Cardiac muscle cell (in vitro differentiated cells and primary cell): Measurements from ENCODE around the gene KRTAP12-1. TPM values are rescaled to one million over a fixed set of nuclear protein-coding genes. Genes with fewer than 3 reads are reported as not detected.

ENCODE experiments used
- DNase-seq, 2 donors: peaks; one replicate each; pipeline versions ENCODE4 v3.0.0 to v3.0.0-alpha.2; 2010 to 2017; ENCODE audit warnings: low read depth in 1 of 2, low spot score in 1 of 2
- H3K27ac ChIP-seq: fragments of 200-600 bp; sonication (generic); 2 replicates; pipeline ENCODE4 v1.5.1; 2016
- H3K27me3 ChIP-seq: fragments of 200-600 bp; sonication (generic); 2 replicates; pipeline ENCODE4 v1.6.0; 2016; ENCODE audit warnings: control low read depth
- H3K36me3 ChIP-seq: fragments of 200-600 bp; sonication (generic); 2 replicates; pipeline ENCODE4 v1.5.1; 2016; ENCODE audit warnings: control low read depth
- H3K4me1 ChIP-seq: fragments of 200-600 bp; sonication (generic); 2 replicates; pipeline ENCODE4 v1.8.1; 2017; ENCODE audit warnings: low read depth, mild to moderate bottlenecking, mixed run types
- H3K4me3 ChIP-seq: fragments of 200-600 bp; sonication (generic); 2 replicates; pipeline ENCODE4 v1.5.1; 2016; ENCODE audit warnings: mild to moderate bottlenecking
- H3K9me3 ChIP-seq: fragments of 200-600 bp; sonication (generic); 2 replicates; pipeline ENCODE4 v1.5.1; 2017; ENCODE audit warnings: low read depth, mild to moderate bottlenecking, control low read depth
- CTCF ChIP-seq: IDR thresholded peaks from 2 replicates; pipeline ENCODE4 v1.5.1; 2012; ENCODE audit warnings: low read depth, mild to moderate bottlenecking, low read length
- polyA plus RNA-seq: library from polyadenylated mRNA; unstranded; fragments of >200 nt; fragmentation: Nextera tagmentation; extraction: Ambion mirVana; gene quantifications from 2 replicates; pipeline ENCODE4 v1.2.1, GENCODE V29; 2016
- total RNA-seq: library from RNA; depleted of rRNA; stranded (reverse); fragments of >200 nt; gene quantifications from 2 replicates; pipeline ENCODE4 v1.2.3, GENCODE V29; 2016

KRTAP12-1 gene
- total and polyA plus RNA-seq, 2 experiments from 2014 or later, result not detected

DNA sequence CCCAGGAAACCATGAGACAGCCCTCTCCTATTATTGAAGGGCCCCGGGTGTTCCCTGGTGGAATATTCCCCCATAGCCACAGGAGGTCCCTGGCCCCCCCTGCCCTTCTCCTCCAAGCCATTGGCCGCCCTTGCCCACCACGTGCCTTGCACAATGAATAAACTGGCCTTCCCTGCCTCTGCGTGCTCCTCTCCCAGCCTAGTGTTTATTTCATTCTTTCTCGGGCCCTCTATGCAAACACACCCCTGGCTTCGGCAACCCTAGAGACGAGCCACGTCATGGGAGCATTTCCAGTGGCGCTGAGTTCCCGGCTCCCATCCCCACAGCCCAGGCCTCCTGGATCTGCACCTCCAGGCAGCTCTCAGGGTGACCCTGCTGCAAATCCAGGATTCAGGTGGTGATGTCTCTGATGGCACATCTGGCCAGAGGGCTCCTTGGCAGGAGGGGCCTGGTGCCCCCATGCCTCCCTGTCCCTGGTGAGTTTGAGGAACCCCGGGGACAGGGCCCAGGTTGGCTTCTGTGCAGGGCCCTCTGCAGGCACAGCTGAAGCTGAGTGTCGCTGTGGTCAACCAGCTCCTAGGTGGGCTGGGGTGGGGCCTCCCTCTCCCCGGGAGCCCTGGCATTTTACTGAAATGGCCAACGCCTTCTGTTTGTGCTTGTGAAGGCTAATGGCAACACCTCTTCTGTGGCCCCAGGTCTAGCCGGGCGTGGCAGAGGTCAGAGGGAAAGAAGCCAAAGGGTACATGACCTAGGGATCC, 21.2 kb upstream of the KRTAP12-1 start:
- no peak overlapping the region for H3K4me3 ChIP-seq
- H3K9me3 ChIP-seq, result no peaks in the 10 kb centered on the region
- no peak overlapping the region for H3K27ac ChIP-seq
- DNase-seq, result no peak
- no peak for TF ChIP-seq CTCF
- H3K36me3 ChIP-seq, result no peaks in the 10 kb centered on the region
- no peaks in the 10 kb centered on the region for H3K4me1 ChIP-seq
- H3K27me3 ChIP-seq, result peaks cover 68% of the 10 kb centered on the region

- H3K27me3 ChIP-seq, result peaks cover 60% of the 10 kb centered on the region
- no peak overlapping the region for H3K4me3 ChIP-seq
- no peaks in the 10 kb centered on the region for H3K36me3 ChIP-seq
- H3K27ac ChIP-seq, result no peak overlapping the region
- no peaks in the 10 kb centered on the region for H3K4me1 ChIP-seq
- no peak for DNase-seq
- no peaks in the 10 kb centered on the region for H3K9me3 ChIP-seq
- TF ChIP-seq CTCF, result no peak
Observed at GRCh38 chr21:44702111-44702972, 20.4 kb upstream of the KRTAP12-1 start.

DNA sequence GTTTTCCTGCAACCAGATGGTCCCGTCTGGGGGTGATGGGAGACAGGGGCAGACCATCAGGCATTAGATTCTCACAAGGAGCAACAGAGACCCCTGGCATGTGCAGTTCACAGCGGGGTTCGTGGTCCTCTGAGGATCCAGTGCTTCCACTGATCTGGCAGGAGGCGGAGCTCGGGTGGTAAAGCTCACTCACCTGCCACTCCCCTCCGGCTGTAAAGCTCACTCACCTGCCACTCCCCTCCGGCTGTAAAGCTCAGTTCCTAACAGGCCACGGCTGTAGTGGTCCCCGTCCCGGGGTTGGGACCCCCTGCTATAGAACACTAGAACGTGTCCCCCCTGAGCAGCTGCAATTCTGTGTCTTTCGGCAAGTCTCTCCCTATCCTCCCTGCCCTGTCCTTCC, 19.6 kb upstream of the KRTAP12-1 start:
- Histone ChIP-seq H3K4me3 (no peak overlapping the region), H3K9me3 (no peaks in the 10 kb centered on the region), H3K27ac (no peak overlapping the region), H3K27me3 (peaks cover 52% of the 10 kb centered on the region), H3K36me3 (no peaks in the 10 kb centered on the region), H3K4me1 (no peaks in the 10 kb centered on the region)
- TF ChIP-seq CTCF, result no peak
- DNase-seq, result no peak

DNA sequence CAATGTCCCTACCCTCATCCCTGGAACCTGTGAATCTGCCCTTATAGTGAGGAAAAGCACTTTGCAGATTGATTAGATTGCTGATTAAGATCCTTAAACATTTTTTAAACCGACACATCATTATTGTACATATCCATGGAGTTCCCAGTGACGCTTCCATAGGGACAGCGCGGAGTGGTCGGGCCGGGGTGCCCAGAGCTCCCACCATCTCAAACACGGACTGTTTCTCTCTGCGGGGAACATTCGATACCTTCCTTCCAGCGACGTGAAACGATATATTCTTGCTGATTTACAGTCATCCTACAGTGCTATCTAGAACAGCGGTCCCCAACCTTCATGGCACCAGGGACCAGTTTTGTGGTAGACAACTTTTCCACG, 19.0 kb upstream of the KRTAP12-1 start:
- Histone ChIP-seq H3K27me3 (peaks cover 47% of the 10 kb centered on the region), H3K36me3 (no peaks in the 10 kb centered on the region), H3K27ac (no peak overlapping the region), H3K4me1 (no peaks in the 10 kb centered on the region), H3K4me3 (no peak overlapping the region), H3K9me3 (no peaks in the 10 kb centered on the region)
- no peak for DNase-seq
- TF ChIP-seq CTCF, result no peak

DNA sequence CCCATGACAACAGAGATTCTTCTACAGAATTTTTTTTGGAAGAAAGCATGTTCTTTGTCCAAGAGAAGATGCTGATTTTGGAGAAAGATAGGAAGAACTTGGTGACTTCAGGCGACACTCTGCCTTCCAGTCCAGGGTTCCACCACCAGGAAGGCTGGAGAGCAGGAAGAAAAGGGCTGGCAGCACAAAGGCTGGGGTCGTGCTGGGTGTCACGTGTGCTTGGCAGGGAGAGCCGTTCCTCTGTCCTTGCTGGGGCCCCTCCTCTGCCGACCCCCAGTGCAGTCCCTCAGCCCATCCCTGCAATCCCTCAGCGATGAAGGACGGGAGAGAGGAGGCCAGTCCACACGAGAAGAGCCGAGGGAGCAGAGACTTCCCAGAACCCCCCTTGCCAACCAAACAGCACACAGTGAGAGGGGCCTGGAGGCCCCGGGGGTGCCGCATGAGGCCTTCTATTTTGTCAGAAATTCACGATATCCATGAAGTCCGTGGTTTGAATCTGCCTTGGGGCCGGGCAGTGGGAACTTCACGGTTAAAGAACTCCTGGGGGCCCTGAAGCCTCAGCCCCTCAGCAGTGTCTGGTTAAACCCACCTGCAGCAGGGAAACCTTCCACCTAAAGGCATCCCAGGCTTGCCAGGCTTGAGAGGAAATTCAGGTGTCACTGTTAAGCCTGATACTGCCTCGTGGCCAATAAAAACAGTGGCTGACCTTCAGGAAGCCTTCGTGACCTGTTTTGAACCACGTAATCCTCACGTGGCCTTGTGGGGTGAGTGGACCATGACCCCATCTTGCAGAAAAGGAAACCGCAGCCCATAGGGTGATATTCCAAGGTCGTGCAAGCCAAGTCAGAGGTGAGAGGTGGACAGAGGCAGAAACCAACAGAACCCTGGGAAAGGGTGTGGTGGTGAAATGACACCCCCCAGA, 18.4 kb upstream of the KRTAP12-1 start:
- Histone ChIP-seq H3K36me3 (no peaks in the 10 kb centered on the region), H3K4me1 (no peaks in the 10 kb centered on the region), H3K27ac (no peak overlapping the region), H3K9me3 (no peaks in the 10 kb centered on the region), H3K27me3 (peaks cover 41% of the 10 kb centered on the region), H3K4me3 (no peak overlapping the region)
- no peak for DNase-seq
- no peak for TF ChIP-seq CTCF
